NCI-H226 (cell line): ENCODE measurements around the gene ERCC6.

ENCODE experiments used
- DNase-seq: peaks from one replicate; pipeline ENCODE4 v3.0.0-alpha.2; 2015

The ERCC6 gene

DNA sequence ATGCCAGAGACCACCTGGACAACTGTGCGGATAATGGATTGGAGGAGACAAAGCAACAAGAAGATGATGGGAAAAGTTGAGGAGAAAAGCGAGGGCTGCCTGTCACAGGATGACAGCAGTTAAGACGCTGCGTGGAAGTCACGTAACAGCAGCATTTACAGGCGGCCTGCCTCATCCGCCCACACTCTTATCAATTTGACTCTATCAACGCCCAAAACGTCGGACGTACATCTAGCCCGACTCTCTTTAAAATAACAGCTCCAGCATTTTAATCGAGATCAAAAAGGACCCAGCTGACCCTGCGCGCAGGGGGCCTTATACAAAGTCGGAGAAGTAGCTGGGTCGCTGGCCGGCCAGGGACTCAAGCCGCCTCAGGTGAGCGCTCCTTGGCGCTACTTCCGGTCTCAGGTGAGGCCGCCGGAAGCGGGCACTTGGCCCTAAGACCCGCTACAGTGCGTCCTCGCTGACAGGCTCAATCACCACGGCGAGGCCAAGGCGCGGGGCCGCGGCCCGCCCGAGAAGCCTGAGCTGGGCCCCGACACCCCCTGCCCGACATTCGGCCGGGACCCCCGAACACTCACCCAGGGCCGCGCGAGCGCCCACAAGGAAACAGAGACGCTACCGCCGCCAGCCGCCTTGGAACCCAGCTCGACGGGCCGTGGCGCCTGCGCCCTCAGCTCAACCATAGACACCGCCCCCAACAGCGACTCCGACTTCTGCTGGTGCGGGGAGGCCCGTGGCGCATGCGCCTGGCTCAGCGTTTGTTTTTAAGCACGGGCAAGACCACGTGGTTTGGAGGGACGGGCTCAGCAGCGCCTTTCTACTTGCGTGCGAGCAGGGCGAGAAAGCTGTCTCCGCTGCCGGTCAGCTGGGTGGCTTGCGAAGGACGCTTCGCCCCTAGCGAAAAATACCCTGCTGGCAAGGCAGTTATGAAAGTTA lies at the start of gene ERCC6:
ERCC6 (minus strand) TSS at position 741 of the 939 bp plus-strand sequence.
- peak; percentile 96 for DNase-seq

GRCh38 chr10:49587981-49588380 lies 49.1 kb upstream of the ERCC6 start:
- no peak for DNase-seq

GRCh38 chr10:49585387-49585786 lies 46.5 kb upstream of the ERCC6 start:
- peak; percentile 76 for DNase-seq

DNA sequence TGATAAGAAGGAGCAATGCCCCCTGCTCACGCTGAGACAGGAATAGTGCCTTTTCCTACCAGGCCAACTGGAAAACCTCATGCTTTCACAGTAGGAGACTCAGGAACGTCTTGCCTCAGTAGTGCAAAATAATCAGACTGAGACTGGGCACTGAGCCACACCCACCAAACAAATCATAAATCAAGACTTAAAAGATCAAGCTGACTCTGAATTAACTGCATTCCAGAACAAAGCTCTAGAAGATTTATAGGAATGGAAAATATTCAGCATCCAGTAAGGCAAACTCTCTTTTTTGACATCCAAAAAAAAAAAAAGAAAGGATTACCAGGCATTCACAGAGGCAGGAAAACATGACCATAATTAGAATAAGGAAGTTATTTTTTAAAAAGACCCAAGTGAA lies 40.7 kb upstream of the ERCC6 start:
- DNase-seq: peak; percentile 45

- DNase-seq: no peak
These were observed 39.5 kb upstream of the ERCC6 start for GRCh38 chr10:49578392-49578791.

DNA sequence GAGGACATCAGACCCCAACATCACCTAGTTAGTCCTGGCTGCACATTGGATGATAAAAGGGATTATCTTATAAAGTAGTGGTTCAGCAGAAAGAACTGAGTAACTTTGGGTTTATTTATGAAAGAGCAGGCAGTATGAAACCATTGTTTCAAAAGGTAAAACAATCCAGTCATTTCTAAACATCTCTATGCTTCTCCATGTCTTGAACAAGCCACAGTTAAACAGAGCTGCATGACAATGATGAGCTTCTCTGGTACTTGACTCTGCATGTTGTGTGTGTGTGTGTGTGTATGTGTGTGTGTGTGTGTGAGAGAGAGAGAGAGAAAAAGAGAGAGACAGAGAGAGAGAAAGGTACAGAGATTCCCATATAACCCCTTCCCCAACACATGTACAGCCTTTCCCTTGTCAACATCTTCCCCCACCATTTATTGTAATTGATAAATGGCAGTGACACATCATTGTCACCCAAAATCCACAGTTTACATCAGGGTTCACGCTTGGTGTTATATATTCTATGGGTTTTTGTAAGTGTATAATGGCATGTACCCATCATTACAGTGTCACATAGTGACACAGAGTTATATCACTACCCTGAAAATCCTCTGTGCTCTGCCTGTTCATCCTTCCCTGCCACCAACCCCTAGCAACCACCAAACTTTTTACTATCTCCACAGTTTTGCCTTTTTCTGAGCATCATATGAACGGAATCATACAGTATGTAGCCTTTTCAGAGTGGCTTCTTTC lies 38.4 kb upstream of the ERCC6 start:
- no peak for DNase-seq

- no peak for DNase-seq
These were observed 36.7 kb upstream of the ERCC6 start for GRCh38 chr10:49575489-49576072.

- DNase-seq: no peak
These were observed 33.7 kb upstream of the ERCC6 start for GRCh38 chr10:49572594-49573114.

- DNase-seq: peak; percentile 41
These were observed 32.5 kb upstream of the ERCC6 start for GRCh38 chr10:49571388-49571787.

DNA sequence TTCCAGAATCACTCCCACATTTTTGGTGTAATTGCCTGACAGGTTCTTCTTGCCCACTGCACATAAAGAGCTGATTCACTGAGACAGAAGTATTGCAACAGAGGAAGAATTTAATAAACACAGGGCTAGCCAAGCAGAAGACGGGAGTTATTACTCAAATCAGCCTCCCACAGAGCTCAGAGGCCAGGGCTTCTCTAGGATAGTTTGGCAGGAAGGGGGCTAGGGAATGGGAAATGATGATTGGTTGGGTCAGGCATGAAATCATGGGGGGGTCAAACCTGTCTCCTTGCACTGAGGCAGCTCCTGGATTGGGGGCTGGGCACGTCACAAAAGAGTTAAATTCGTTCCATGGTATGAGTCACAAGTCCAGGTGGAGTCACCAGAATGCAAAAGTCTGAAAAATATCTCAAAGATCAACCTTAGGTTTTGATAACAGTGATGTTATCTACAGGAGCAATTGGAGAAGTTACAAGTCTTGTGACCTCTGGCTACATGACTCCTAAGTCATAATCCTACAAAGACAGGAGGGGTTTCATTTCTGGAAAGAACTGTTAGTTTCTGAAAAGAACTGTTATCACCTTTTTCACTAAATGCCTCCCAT lies 30.2 kb upstream of the ERCC6 start:
- DNase-seq: peak; percentile 94

GRCh38 chr10:49568235-49568634 lies 29.3 kb upstream of the ERCC6 start:
- DNase-seq: peak; percentile 98

GRCh38 chr10:49567810-49568209 lies 28.9 kb upstream of the ERCC6 start:
- DNase-seq: no peak

GRCh38 chr10:49564461-49565009 lies 25.6 kb upstream of the ERCC6 start:
- DNase-seq: no peak

GRCh38 chr10:49562893-49563292 lies 24.0 kb upstream of the ERCC6 start:
- peak; percentile 25 for DNase-seq

DNA sequence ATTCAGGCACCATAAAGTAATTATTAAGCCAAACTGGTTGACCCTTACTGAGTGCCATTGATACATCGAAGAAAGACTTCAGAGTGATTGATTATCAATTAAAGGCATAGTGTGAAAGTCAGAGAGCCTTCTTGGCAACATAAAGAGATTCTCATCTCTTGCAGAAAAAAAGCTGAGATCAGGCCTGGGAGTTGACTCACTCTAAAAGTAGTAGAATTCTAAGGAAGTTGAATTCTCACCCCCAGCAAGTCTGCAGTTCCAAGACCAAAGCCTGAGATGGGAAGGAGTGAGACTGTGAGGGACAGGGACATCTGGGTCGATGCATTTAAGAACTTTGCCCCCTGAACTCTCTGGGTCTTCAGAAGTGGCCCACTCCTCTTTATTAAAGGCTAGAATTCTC lies 21.6 kb upstream of the ERCC6 start:
- peak; percentile 28 for DNase-seq

DNA sequence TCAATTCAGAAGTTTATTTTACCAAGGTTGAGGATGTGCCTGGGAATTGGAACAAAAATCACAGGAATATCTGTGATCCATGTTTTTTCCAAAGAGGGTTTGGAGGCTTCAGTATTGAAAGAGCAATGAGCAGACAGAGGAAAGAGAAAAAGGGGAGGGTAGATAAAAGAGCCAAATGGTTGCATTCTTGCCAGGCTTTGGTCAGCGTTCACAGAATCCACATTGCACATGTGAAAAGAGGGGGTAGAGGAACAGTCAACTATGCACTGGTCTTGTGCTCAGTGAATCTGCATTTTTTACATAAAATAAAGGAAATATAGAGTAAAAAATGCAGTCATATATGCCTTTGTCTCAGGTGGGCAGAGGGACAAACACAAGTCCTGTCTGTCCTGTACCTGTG lies 20.6 kb upstream of the ERCC6 start:
- DNase-seq: no peak

DNA sequence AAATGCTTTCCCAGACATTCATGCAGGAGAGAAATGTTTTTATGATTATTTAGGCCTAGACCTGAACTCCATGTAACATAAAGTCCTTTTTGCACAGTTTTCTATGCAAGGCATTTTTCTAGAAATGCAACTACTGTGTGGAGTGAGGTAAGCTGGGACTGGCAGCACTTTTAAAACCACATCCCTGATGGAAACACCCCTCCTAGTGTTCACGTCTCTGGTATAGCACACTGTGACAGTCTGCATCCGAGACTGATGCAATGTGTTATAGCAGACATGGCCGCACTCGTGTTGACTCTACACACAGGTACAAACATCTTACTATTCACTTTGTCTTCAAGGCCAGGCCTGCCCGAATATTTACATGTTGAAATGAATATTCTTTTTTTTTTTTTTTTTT lies 19.3 kb upstream of the ERCC6 start:
- no peak for DNase-seq

- no peak for DNase-seq
These were observed 18.8 kb upstream of the ERCC6 start for GRCh38 chr10:49557681-49558080.

DNA sequence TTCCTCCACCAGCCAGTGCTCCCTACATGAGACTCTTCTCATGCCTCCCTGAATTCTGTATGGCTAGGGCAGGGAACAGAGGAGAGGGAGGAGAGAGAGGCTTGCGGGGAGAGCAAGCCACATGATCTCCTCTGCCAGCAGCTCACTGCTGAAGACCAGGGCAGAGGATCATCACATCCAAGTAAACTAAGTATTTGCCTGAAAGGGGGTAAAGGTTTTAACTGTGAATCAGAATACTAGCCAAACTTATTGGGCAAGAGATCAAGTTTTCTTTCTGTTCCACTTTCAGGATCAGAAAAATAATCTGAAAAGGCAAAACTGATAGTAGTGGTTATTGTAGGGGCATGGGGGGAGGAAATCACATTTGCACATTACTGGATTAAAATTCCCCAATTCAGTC lies 17.8 kb upstream of the ERCC6 start:
- DNase-seq: no peak

DNA sequence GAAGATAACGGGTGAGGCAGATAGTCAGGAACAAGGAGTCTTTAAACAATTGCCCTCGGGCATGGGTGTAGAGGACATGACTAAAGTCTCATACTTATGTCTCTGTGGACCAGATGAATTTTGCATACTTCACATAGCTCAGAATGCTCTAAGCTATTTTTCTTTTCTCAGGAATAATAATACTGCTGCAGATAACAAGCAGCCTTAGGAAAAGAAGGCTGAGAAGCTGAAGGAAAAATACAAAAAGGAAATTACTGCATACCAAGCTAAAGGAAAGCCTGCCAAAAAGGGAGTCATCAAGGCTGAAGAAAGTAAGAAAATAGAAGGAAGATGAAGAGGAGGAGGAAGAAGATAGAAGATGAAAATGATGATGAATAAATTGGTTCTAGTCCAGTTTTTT lies 13.4 kb upstream of the ERCC6 start:
- peak; percentile 98 for DNase-seq

GRCh38 chr10:49550563-49550962 lies 11.6 kb upstream of the ERCC6 start:
- peak; percentile 83 for DNase-seq

- DNase-seq: no peak
These were observed 10.9 kb upstream of the ERCC6 start for GRCh38 chr10:49549640-49550346.
